H1 (cell line): ENCODE results near the gene SPDYE2.
"Not testable (repeated sequence)": the region's sequence is repeated elsewhere in the genome, so short reads cannot be mapped to it uniquely, and the experiment has no call there.

Experiments used
- CTCF ChIP-seq, 3 experiments: IDR thresholded peaks; 1 replicate in 2 of 3; 2 replicates in 1 of 3; pipeline versions ENCODE4 v1.5.1 to v1.6.1; 2011; ENCODE audit warnings: low read length in 3 of 3, mild to moderate bottlenecking in 3 of 3, inconsistent platforms in 2 of 3, low read depth in 1 of 3, moderate library complexity in 1 of 3; ENCODE audit not compliant: insufficient read depth in 1 of 3; ENCODE audit errors: control extremely low read depth in 1 of 3
- EP300 ChIP-seq, 2 experiments: IDR thresholded peaks; 1 replicate in 1 of 2; 2 replicates in 1 of 2; pipeline ENCODE4 v1.6.1; 2011 to 2012; ENCODE audit warnings: low read depth in 2 of 2, low read length in 2 of 2, mild to moderate bottlenecking in 2 of 2, borderline replicate concordance in 1 of 2, inconsistent platforms in 1 of 2, moderate library complexity in 1 of 2

DNA sequence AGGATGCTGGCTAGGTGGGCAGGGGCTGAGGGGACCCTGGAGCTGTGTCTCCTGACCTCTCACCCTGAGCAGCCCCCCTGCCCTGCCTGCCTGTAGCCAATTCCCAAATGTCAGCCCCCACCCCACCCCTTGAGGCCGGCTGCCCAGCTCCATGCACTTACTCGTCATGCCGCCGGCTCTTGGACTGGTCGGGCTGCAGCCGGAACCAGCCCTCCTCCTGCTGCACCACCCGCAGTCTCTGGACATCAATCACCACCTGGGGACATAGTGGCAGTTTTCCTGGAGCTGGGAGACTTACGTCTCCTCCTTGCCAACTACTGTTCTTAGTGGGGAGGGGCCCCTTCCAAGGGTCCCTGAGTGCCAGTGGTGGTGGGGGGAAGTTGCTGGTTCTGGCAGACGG is 48.7 kb downstream of the SPDYE2 start:
- TF ChIP-seq EP300 (IDR thresholded peaks at IDR 0.05; ENCODE audit: borderline replicate concordance in 1 of 2, low read depth in 2 of 2, low read length in 2 of 2); CTCF (IDR thresholded peaks at IDR 0.05; ENCODE audit: control extremely low read depth in 1 of 3, insufficient read depth in 1 of 3, low read depth in 1 of 3, low read length in 3 of 3): not testable (repeated sequence)
